HFF-Myc (cell line): ENCODE measurements around the gene CRYBA4.

ENCODE experiments used
- DNase-seq: peaks from one replicate; pipeline ENCODE4 v3.0.0-alpha.2; 2011; ENCODE audit warnings: low read depth; ENCODE audit errors: extremely low read depth
- H3K4me3 ChIP-seq: replicated peaks from 2 replicates; pipeline ENCODE4 v1.5.1; 2011; ENCODE audit warnings: low read depth, mild to moderate bottlenecking, control low read depth, low read length
- TF ChIP-seq, protein P1 (sequence below): IDR thresholded peaks from 2 replicates; pipeline ENCODE4 v1.5.1; 2012; ENCODE audit warnings: mild to moderate bottlenecking, low read depth, low read length, control low read depth; ENCODE audit errors: missing control alignments

The CRYBA4 gene

DNA sequence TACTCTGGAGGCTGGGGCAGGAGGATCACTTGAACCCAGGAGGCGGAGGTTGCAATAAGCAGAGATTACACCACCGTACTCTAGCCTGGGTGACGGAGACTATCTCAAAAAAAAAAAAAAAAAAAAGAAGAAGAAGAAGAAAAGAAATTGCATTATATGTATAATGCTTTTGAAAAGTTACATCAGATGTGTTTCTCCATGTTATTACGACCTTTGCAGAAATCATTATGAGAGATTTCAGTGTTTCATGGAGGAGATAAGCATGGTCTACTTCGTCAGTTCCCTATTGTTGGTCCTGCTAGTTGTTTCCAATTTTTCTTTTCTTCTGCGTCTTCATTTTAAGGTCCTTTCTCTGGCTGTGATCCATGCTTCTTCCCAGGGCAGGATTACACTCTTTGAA is 38.6 kb downstream of the CRYBA4 start:
- H3K4me3 ChIP-seq = no peak overlapping the region
- no peak for DNase-seq
- TF ChIP-seq, protein P1, sequence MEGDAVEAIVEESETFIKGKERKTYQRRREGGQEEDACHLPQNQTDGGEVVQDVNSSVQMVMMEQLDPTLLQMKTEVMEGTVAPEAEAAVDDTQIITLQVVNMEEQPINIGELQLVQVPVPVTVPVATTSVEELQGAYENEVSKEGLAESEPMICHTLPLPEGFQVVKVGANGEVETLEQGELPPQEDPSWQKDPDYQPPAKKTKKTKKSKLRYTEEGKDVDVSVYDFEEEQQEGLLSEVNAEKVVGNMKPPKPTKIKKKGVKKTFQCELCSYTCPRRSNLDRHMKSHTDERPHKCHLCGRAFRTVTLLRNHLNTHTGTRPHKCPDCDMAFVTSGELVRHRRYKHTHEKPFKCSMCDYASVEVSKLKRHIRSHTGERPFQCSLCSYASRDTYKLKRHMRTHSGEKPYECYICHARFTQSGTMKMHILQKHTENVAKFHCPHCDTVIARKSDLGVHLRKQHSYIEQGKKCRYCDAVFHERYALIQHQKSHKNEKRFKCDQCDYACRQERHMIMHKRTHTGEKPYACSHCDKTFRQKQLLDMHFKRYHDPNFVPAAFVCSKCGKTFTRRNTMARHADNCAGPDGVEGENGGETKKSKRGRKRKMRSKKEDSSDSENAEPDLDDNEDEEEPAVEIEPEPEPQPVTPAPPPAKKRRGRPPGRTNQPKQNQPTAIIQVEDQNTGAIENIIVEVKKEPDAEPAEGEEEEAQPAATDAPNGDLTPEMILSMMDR = no peak

- no peak overlapping the region for H3K4me3 ChIP-seq
- DNase-seq = no peak
- TF ChIP-seq, protein P1 = no peak
Measured at GRCh38 chr22:26660961-26661578, 39.3 kb downstream of the CRYBA4 start.

DNA sequence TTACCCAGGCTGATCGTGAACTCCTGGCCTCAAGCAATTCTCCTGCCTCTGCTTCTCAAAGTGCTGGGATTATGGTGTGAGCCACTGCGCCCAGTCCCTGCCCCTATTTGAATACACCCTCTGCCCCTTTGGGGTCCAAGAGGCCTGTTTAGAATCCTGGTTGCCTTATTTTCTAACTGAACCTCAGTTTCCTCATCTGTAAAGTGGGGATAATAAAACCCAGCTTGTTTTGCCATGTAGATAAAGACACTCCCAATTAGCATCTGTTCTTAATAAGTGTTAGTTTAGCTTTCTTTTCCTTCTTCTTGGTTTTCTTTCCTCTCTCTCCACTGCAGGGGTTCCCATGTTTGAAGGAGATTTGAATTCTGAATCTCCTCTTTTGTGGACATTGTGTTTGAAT is 40.4 kb downstream of the CRYBA4 start:
- DNase-seq = no peak
- TF ChIP-seq, protein P1 = no peak

GRCh38 chr22:26663374-26663923 is 41.7 kb downstream of the CRYBA4 start:
- TF ChIP-seq, protein P1 = no peak
- no peak for DNase-seq
- H3K4me3 ChIP-seq = no peak overlapping the region

More for the DNA sequence above, 40.4 kb downstream of the CRYBA4 start:
- H3K4me3 ChIP-seq = no peak overlapping the region

GRCh38 chr22:26665813-26666231 is 44.1 kb downstream of the CRYBA4 start:
- TF ChIP-seq, protein P1 = no peak
- no peak for DNase-seq
- no peak overlapping the region for H3K4me3 ChIP-seq

- DNase-seq = no peak
- TF ChIP-seq, protein P1 = no peak
- no peak overlapping the region for H3K4me3 ChIP-seq
Measured at GRCh38 chr22:26667140-26667539, 45.4 kb downstream of the CRYBA4 start.
